GM23248 (cell line): Measurements from ENCODE around the gene ZEB2. TPM values are rescaled to one million over a fixed set of nuclear protein-coding genes. Genes with fewer than 3 reads are reported as not detected.

Source experiments
- DNase-seq: peaks from one replicate; pipeline ENCODE4 v3.0.0-alpha.2; 2015
- H2AFZ ChIP-seq: fragments of 200-600 bp; sonication (generic); 2 replicates; pipeline ENCODE4 v1.6.1; 2016; ENCODE audit warnings: antibody characterized with exemption
- H3F3A ChIP-seq: fragments of 200-600 bp; sonication (generic); 2 replicates; pipeline ENCODE4 v1.6.1; 2016; ENCODE audit warnings: mild to moderate bottlenecking, antibody characterized with exemption, mixed run types; ENCODE audit not compliant: insufficient read depth
- H3K27ac ChIP-seq: fragments of 200-600 bp; sonication (generic); 2 replicates; pipeline ENCODE4 v1.5.1; 2016; ENCODE audit warnings: mild to moderate bottlenecking
- H3K27me3 ChIP-seq: fragments of 200-600 bp; sonication (generic); replicated peaks from 2 replicates; pipeline ENCODE4 v1.6.1; 2016; ENCODE audit warnings: mild to moderate bottlenecking; ENCODE audit not compliant: insufficient read depth
- H3K36me3 ChIP-seq: fragments of 200-600 bp; sonication (generic); 2 replicates; pipeline ENCODE4 v1.6.1; 2016; ENCODE audit warnings: low read depth, mild to moderate bottlenecking
- H3K4me1 ChIP-seq: fragments of 200-600 bp; sonication (generic); 2 replicates; pipeline ENCODE4 v1.6.1; 2016; ENCODE audit warnings: mild to moderate bottlenecking; ENCODE audit not compliant: insufficient read depth
- H3K4me2 ChIP-seq: fragments of 200-600 bp; sonication (generic); one replicate; pipeline ENCODE4 v1.6.1; 2016; ENCODE audit warnings: mild to moderate bottlenecking; ENCODE audit not compliant: unreplicated experiment
- H3K4me3 ChIP-seq: fragments of 200-600 bp; sonication (generic); 2 replicates; pipeline ENCODE4 v1.5.1; 2016; ENCODE audit warnings: mild to moderate bottlenecking
- H3K79me2 ChIP-seq: fragments of 200-600 bp; sonication (generic); 2 replicates; pipeline ENCODE4 v1.6.1; 2016; ENCODE audit warnings: mild to moderate bottlenecking; ENCODE audit not compliant: insufficient read depth
- H3K9ac ChIP-seq: fragments of 200-600 bp; sonication (generic); 2 replicates; pipeline ENCODE4 v1.6.1; 2016; ENCODE audit warnings: mild to moderate bottlenecking
- H3K9me2 ChIP-seq: fragments of 200-600 bp; sonication (generic); 2 replicates; pipeline ENCODE4 v1.6.1; 2016; ENCODE audit warnings: mixed run types, mild to moderate bottlenecking, moderate library complexity; ENCODE audit not compliant: insufficient read depth
- H3K9me3 ChIP-seq: fragments of 200-600 bp; sonication (generic); one replicate; pipeline ENCODE4 v1.6.1; 2017; ENCODE audit warnings: low read depth
- H4K20me1 ChIP-seq: fragments of 200-600 bp; sonication (generic); 2 replicates; pipeline ENCODE4 v1.6.0; 2016; ENCODE audit not compliant: insufficient read depth
- EZH2 ChIP-seq: fragments of 200-600 bp; sonication (generic); IDR thresholded peaks from 2 replicates; pipeline ENCODE4 v1.6.1; 2018; ENCODE audit warnings: antibody characterized with exemption, mild to moderate bottlenecking; ENCODE audit not compliant: insufficient read depth, poor library complexity, severe bottlenecking
- EZH2phosphoT487 ChIP-seq: fragments of 200-600 bp; sonication (generic); IDR thresholded peaks from 2 replicates; pipeline ENCODE4 v1.6.1; 2018; ENCODE audit warnings: antibody characterized with exemption, moderate library complexity, mild to moderate bottlenecking, low read depth; ENCODE audit not compliant: insufficient read depth
- WGBS, 2 experiments: methylation state at CpG; one replicate each; pipeline ENCODE4 v1.1.6; 2015 to 2017; ENCODE audit warnings: low lambda C conversion rate in 2 of 2, low coverage in 1 of 2; ENCODE audit errors: missing lambda C conversion rate in 2 of 2; 5-methylcytosine and 5-hydroxymethylcytosine counted together
- in situ Hi-C: fragments of 300-500 bp; cut with MboI; formaldehyde crosslinking; loops from 2 replicates; pipeline ENCODE4 v1.15.0; 2020
- polyA plus RNA-seq: library from polyadenylated mRNA; unstranded; fragments of >200 nt; fragmentation: Nextera tagmentation; extraction: Ambion mirVana; gene quantifications from 2 replicates; pipeline ENCODE4 v1.2.1, GENCODE V29; 2016
- total RNA-seq: library from RNA; depleted of rRNA; stranded (reverse); fragments of >200 nt; shearing (Covaris generic); gene quantifications from 2 replicates; pipeline ENCODE4 v1.2.3, GENCODE V29; 2014

Gene ZEB2
- total and polyA plus RNA-seq, 2 experiments from 2014 or later = 26.2 to 46.8 TPM

GRCh38 chr2:144477281-144477956 is 42.5 kb downstream of the ZEB2 start:
- no peaks in the 10 kb centered on the region for H3K9me2 ChIP-seq
- H3F3A ChIP-seq = peaks cover 27% of the 10 kb centered on the region
- no peak for TF ChIP-seq EZH2
- no peak for TF ChIP-seq EZH2phosphoT487
- H3K27me3 ChIP-seq = no peaks in the 10 kb centered on the region
- in situ Hi-C loops = no loop called here
- H4K20me1 ChIP-seq = no peaks in the 10 kb centered on the region
- peaks cover 64% of the 10 kb centered on the region for H3K4me1 ChIP-seq
- H3K27ac ChIP-seq = peak overlapping the region; percentile 7; the same call in 1 of the 2 replicates
- H3K79me2 ChIP-seq = peaks cover 85% of the 10 kb centered on the region
- no peaks in the 10 kb centered on the region for H3K9me3 ChIP-seq
- 27 to 28% methylated on average over 4 of the region's 4 CpGs for WGBS, 2 experiments
- H2AFZ ChIP-seq = peak overlapping the region; percentile 19; the same call in 1 of the 2 replicates
- DNase-seq = peak; percentile 31
- peak overlapping the region; percentile 52 for H3K4me3 ChIP-seq
- H3K4me2 ChIP-seq = peak overlapping the region; percentile 63
- no peaks in the 10 kb centered on the region for H3K36me3 ChIP-seq
- peak overlapping the region; percentile 20; the same call in 1 of the 2 replicates for H3K9ac ChIP-seq

DNA sequence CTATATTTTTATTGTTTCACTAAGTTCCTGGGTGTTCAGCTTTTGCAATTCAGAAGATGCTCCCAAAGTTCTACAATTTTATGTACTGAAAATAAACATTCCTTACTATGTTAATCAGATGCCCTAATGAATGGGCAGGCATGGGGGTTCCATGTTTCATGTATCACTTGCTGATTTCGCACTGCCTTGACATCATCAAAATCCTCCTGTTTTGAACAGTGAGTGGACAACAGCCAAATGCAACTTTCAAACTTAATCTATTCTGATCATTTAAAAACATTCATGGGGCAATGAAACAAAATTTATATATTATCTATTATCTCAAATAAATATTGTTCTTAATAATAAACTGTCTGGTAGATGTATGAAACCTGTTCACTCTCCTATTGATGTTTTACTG is 43.2 kb downstream of the ZEB2 start:
- H3K9me2 ChIP-seq = no peaks in the 10 kb centered on the region
- H3K4me2 ChIP-seq = peak overlapping the region; percentile 63
- H3K4me1 ChIP-seq = peaks cover 61% of the 10 kb centered on the region
- in situ Hi-C loops = no loop called here
- H3K27ac ChIP-seq = no peak overlapping the region
- H4K20me1 ChIP-seq = no peaks in the 10 kb centered on the region
- 46 to 60% methylated on average over 1 of the region's 1 CpG for WGBS, 2 experiments
- peaks cover 27% of the 10 kb centered on the region for H3F3A ChIP-seq
- peak; percentile 35 for DNase-seq
- TF ChIP-seq EZH2phosphoT487 (no peak), EZH2 (no peak)
- H3K27me3 ChIP-seq = no peaks in the 10 kb centered on the region
- H2AFZ ChIP-seq = no peak overlapping the region
- no peak overlapping the region; the same call in 1 of the 2 replicates for H3K4me3 ChIP-seq
- H3K79me2 ChIP-seq = peaks cover 85% of the 10 kb centered on the region
- no peaks in the 10 kb centered on the region for H3K36me3 ChIP-seq
- H3K9ac ChIP-seq = 0 out of 2 replicates have a peak overlapping the region, but pooled peaks have one; percentile 20
- no peaks in the 10 kb centered on the region for H3K9me3 ChIP-seq

GRCh38 chr2:144475569-144476275 is 44.2 kb downstream of the ZEB2 start:
- WGBS, 2 experiments = 83 to 86% methylated on average over 6 of the region's 6 CpGs
- H4K20me1 ChIP-seq = no peaks in the 10 kb centered on the region
- no peaks in the 10 kb centered on the region for H3K9me3 ChIP-seq
- H3K36me3 ChIP-seq = no peaks in the 10 kb centered on the region
- in situ Hi-C loops = no loop called here
- no peak overlapping the region for H3K4me2 ChIP-seq
- H3K27me3 ChIP-seq = no peaks in the 10 kb centered on the region
- no peak overlapping the region for H3K9ac ChIP-seq
- H3K79me2 ChIP-seq = peaks cover 85% of the 10 kb centered on the region
- no peak overlapping the region for H3K27ac ChIP-seq
- no peak for TF ChIP-seq EZH2
- no peak for TF ChIP-seq EZH2phosphoT487
- H3F3A ChIP-seq = peaks cover 20% of the 10 kb centered on the region
- no peak for DNase-seq
- no peaks in the 10 kb centered on the region for H3K9me2 ChIP-seq
- H3K4me1 ChIP-seq = peaks cover 60% of the 10 kb centered on the region
- H3K4me3 ChIP-seq = no peak overlapping the region
- H2AFZ ChIP-seq = no peak overlapping the region

DNA sequence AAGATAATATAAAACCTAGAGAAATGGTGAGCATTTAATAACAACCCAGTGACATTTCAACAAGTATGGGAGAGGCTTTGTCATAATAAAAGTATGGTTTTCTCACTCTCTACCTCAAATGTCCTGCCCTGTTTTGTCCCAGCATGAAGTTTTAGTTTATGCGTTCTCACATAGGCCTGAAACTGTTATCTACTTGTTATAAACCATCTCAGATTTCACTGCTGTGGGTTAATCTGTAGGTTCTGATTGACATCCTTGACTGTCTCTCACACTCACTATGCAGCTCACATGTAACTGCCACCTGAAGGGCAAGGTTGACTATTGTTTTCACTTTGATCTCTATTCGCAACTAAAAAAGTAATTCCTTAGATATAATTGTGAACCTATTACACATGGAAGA is 44.9 kb downstream of the ZEB2 start:
- Histone ChIP-seq H3K9ac (no peak overlapping the region), H3K36me3 (no peaks in the 10 kb centered on the region), H3F3A (peaks cover 19% of the 10 kb centered on the region), H3K27me3 (no peaks in the 10 kb centered on the region), H2AFZ (no peak overlapping the region), H3K4me1 (peaks cover 58% of the 10 kb centered on the region), H3K4me2 (no peak overlapping the region), H4K20me1 (no peaks in the 10 kb centered on the region), H3K27ac (no peak overlapping the region), H3K79me2 (peaks cover 89% of the 10 kb centered on the region), H3K9me3 (no peaks in the 10 kb centered on the region), H3K9me2 (no peaks in the 10 kb centered on the region), H3K4me3 (no peak overlapping the region)
- TF ChIP-seq EZH2 (no peak), EZH2phosphoT487 (no peak)
- DNase-seq = no peak
- WGBS, 2 experiments = 72 to 76% methylated on average over 2 of the region's 2 CpGs
- in situ Hi-C loops = no loop called here
